ENCODE results near the gene FLNB.
A peak's percentile ranks its signal among the peaks of the same experiment; 100 is the strongest.

DNA sequence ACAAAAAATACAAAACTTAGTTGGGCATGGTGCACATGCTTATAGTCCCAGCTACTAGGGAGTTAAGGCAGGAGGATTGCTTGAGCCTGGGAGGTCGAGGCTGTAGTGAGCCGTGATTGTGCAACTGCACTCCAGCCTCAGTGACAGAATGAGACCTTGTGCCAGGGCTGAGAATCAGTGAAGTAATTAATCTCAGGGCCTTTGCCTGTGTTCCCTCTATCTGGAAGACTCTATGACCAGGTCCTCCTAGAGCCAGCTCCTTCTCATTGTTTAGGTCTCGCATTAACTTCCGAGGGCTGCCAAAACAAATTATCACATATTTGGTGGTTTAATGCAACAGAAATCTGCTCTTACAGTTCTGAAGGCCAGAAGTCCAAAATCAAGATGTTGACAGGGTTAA, 41.4 kb upstream of the FLNB start:
- TF ChIP-seq CTCF (IDR thresholded peaks at IDR 0.05) = no peak
- peak in 1 of 3 donors; percentile 42 for TF ChIP-seq POLR2AphosphoS5 (IDR thresholded peaks at IDR 0.05)
